A549 (cell line): ENCODE measurements around the gene FAM216B.
"Not testable (repeated sequence)": the region's sequence is repeated elsewhere in the genome, so short reads cannot be mapped to it uniquely, and the experiment has no call there.

Source experiments
- CTCF ChIP-seq: fragments of >200 bp; sonication (Bioruptor Twin); formaldehyde crosslinking; IDR thresholded peaks from 3 replicates; pipeline ENCODE4 v1.5.1; 2016
- MAZ ChIP-seq: fragments of 150-350 bp; IDR thresholded peaks from 2 replicates; pipeline ENCODE4 v1.6.1; 2014; ENCODE audit warnings: antibody characterized with exemption, low read depth, low read length, borderline replicate concordance
- RCOR1 ChIP-seq: fragments of 150-350 bp; IDR thresholded peaks from 2 replicates; pipeline ENCODE4 v1.6.1; 2014; ENCODE audit warnings: antibody characterized with exemption, low read length, low read depth
- RFX5 ChIP-seq: fragments of 450-650 bp; IDR thresholded peaks from 2 replicates; pipeline ENCODE4 v1.7.1; 2014; ENCODE audit warnings: antibody characterized with exemption, mild to moderate bottlenecking, moderate library complexity

GRCh38 chr13:42819687-42820086 is 38.3 kb downstream of the FAM216B start:
- TF ChIP-seq CTCF, RFX5, MAZ, RCOR1: not testable (repeated sequence)
